NB4 (cell line): ENCODE results near the gene THBS3.

Experiments
- CTCF ChIP-seq: IDR thresholded peaks from one replicate; pipeline ENCODE4 v1.5.1; 2012; ENCODE audit warnings: low read depth, low read length
- POLR2A ChIP-seq: IDR thresholded peaks from 2 replicates; pipeline ENCODE4 v1.6.1; 2011; ENCODE audit warnings: mild to moderate bottlenecking; ENCODE audit not compliant: insufficient read length; ENCODE audit errors: extremely low read depth

GRCh38 chr1:155205969-155206593 lies 1.6 kb downstream of the THBS3 start:
- TF ChIP-seq CTCF (no peak), POLR2A (no peak)
